GM21526 (cell line): ENCODE measurements around the gene FLVCR1.
"Not testable (repeated sequence)": the region's sequence is repeated elsewhere in the genome, so short reads cannot be mapped to it uniquely, and the experiment has no call there.

ENCODE experiments used
- ATAC-seq: cut with Tn5 transposase; IDR thresholded peaks from one replicate; pipeline ENCODE4 v1.9.1; 2021; ENCODE audit warnings: moderate library complexity; ENCODE audit not compliant: unreplicated experiment, low FRiP score

The FLVCR1 gene

DNA sequence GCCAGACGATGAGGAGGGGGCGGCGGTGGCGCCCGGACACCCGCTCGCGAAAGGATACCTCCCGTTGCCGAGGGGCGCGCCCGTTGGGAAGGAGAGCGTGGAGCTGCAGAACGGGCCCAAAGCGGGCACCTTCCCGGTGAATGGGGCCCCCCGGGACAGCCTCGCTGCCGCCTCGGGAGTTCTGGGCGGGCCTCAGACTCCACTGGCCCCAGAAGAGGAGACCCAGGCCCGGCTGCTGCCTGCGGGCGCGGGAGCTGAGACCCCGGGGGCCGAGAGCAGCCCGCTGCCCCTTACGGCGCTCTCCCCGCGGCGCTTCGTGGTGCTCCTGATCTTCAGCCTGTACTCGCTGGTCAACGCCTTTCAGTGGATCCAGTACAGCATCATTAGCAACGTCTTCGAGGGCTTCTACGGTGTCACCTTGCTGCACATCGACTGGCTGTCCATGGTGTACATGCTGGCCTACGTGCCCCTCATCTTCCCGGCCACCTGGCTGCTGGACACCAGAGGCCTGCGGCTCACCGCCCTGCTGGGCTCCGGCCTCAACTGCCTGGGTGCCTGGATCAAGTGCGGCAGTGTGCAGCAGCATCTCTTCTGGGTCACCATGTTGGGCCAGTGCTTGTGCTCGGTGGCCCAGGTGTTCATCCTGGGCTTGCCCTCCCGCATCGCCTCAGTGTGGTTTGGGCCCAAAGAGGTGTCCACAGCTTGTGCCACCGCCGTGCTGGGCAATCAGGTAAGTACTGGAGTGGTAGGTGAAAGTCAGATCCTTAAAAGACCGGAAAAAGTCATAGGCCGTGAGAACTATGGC is 588 bp downstream of the FLVCR1 start:
- ATAC-seq = peak; percentile 18

DNA sequence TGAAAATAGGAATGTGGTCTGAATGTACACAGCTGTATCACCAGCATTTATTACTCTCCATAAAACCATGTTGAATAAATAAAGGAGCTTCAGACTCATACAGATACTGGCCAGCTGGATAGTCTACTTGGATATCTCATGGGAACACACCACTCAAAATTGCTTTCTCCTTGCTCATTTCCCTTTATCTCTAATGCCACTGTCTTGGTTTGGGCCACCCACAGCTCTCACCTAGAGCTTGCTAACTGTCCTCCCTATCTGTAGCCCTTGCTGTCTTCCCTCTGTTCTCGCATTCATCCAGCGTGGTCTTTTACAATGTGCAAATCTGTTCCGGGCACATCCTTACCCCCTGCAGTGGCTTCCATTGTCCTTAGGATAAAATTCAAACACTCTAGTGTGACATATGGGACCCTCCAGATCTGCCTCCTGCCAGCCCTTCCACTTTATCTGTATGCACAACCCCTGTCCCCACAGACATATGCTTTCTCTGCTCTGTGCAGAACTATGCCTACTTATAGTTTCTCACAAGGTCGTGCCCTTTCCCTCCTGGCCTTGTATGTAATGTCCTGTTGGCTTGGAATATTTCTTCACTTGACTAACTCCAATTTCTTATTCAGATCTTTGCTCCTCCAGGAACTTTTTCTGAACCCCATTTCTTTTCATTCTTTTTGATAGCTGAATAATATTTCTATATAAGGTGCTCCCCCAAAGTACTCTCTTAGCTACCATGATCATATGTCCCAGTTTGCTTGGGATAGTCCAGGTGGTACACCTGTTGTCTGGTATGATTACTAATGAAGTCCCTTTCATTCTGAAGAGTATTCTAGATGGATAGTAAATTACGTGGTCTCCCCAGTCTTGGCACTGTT is 2.9 kb downstream of the FLVCR1 start:
- ATAC-seq = no peak

DNA sequence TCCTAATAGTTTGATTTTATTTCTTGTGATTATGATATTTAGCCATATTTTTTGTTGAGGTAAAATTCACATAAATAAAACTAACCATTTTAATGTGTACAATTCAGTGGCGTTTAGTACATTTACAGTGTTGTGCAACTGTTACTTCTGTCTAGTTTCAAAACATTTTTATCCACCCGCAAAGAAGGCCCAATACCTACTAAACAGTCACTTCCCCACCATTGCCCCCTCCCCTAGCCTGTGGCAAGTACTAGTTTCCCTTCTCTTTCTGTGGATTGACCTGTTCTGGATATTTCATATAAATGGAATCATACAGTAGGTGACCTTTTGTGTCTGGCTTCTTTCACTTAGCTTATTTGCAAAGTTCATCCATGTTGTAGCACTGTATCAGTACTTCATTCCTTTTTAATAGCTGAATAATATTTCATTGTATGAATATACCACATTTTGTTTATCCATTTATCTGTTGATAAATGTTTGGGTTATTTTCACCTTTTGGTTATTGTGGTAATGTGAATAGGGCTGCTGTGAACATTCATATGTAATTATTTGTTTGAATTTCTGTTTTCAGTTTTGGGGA is 4.1 kb downstream of the FLVCR1 start:
- no peak for ATAC-seq

DNA sequence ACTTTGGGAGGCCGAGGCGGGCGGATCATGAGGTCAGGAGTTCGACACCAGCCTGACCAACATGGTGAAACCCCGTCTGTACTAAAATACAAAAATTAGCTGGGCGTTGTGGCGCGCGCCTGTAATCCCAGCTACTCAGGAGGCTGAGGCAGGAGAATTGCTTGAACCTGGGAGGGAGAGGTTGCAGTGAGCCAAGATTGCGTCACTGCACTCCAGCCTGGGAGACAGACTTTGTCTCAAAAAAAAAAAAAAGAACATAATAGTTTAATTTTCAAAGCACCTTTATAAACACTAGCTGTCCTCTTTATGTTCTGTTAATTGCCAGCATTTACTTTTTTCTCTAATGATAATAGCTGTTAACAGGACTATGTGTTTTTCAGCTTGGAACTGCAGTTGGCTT is 5.3 kb downstream of the FLVCR1 start:
- ATAC-seq = not testable (repeated sequence)

DNA sequence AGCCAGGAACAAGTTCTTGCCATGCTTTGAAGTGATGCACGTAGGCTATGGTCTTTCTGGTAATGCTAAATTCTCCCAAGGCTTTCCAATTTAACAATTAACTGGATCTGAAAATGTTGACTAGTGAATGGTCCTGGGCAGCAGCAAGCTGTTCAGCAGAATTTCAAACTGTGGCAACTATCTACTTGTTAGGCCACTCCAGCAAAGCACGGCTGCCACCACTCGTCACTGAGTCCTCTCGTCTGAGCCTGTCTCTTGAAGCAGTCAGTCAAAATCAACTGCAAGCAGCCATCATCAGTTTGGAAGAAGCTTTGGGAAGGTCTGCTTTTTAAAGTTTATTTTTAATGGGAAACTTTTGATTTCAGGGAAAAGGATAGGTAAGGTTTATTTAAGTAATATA is 6.1 kb downstream of the FLVCR1 start:
- ATAC-seq = no peak

DNA sequence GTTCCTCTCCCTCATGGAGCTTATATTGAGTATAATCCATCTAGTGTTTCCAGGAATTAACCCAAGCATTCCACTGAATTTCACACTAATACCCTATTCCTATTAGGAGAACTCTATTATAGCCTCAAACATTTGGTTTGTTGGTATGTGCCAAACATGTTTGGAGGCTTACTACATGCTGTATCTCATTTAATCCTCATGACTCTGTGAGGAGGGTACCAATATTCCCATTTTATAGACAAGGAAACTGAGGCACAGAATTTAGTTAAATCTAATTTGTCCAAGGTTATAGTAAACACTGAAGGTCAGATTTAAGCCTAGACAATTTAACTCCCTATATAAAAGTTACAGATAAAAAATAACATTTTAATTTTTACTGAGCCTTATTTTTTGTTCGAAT is 9.1 kb downstream of the FLVCR1 start:
- no peak for ATAC-seq

DNA sequence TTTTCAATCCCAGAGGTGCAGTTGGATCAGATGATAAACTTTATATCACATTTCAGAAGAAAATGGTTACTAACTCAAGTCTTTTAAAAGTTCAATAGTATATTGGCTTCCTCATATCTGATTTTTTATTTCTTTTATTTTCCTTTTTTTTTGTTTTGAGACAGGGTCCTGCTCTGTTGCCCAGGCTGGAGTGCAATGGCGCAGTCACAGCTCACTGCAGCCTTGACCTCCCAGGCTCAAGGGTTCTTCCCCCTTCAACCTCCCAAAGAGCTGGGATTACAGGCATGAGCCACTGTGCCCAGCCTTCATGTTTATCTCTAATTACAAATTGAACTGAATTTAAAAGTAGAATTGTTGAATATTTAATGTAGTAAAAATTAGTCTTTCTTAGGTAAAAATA is 13.9 kb downstream of the FLVCR1 start:
- ATAC-seq = no peak

DNA sequence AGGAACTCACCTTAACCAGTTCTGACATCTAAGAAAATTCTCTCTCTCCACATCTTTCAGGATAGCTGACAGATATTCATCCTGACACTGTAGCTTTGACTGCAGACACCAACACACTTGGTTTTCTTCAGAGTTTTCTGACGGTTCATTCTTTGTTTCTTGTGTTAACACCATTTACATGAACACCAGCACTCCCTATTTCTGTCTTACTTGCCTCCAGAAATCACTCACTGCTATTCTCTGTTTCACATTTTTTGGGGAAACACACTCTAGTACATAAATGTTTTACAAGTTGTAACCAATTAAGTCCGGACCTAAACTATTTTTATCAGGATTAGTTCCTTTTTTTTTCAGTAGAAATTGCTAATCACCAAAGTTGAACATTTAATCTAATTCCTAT is 15.4 kb downstream of the FLVCR1 start:
- peak; percentile 41 for ATAC-seq

DNA sequence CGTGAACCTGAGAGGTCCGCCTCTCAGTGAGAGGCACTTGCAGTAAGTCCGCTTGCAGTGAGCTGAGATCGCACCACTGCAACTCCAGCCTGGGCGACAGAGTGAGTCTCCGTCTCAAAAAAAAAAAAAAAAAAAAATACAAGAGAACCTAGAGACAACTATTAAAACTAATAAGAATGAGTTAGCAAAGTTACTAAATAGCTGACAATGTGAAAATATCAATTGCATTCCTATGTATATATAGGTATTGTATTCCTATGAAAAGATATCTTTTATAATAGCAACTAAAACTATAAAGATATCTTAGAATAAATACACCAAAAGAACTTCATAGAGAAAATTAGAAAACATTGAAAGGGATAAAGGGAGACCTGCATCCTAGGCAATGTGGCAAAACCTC is 20.3 kb downstream of the FLVCR1 start:
- ATAC-seq = no peak

DNA sequence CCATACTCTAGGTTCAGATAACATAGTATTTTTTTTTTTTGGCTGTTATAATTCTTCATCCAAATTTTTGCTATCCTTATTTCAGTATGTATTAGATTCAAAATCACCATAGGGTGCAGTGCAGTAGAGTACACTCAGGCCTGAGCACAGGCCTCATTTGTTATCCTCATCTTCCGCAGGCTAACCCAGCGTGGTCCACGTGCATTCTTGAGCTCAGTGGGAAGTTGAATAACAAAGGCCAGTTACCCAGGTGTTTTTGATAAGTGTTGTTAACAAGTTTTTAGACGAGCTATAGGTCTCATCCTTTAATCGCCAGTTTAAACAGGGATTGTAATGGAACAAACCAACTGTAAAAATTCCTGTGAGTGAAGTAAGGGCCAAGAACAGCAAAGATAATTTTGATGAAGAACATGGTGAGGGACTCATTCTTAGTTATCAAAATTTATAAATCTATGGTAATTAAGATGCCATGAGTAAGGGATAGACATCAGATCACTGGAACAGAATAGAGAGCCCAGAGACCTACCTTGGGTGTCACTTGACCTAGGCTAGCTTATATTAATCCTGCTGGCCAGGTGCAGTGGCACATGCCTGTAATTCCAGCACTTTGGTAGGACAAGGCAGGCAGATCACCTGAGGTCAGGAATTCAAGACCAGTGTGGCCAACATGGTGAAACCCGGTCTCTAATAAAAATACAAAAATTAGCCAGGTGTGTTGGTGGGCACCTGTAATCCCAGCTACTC is 22.0 kb downstream of the FLVCR1 start:
- no peak for ATAC-seq

DNA sequence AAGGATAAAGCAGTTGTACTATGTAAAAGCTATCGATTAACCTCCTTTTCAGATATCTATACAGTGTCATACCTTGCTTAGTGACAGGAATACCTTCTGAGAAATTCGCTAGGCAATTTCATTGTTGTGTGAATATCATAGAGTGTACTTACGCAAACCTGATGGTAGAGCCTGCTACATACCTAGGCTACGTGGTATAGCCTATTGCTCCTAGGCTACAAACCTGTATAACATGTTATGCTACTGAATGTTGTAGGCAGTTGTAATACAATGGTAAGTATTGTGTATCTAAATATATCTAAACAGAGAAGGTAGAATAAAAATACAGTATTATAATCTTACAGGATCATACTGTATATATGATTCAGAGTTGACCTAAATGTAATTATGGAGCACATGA is 26.5 kb downstream of the FLVCR1 start:
- no peak for ATAC-seq

DNA sequence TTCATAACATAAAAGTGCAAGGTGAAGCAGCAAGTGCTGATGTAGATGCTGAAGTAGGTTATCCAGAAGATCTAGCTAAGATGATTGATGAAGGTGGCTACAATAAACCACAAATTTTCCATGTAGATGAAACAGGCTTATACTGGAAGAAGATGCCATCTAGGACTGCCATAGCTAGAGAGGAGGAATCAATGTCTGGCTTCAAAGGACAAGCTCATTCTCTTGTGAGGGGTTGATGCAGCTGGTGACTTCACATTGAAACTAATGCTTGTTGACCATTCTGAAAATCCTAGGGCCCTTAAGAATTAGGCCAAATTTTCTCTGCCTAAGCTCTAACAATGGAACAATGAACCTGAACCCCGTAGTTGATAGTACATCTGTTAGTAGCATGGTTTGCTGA is 34.0 kb downstream of the FLVCR1 start:
- ATAC-seq = no peak

DNA sequence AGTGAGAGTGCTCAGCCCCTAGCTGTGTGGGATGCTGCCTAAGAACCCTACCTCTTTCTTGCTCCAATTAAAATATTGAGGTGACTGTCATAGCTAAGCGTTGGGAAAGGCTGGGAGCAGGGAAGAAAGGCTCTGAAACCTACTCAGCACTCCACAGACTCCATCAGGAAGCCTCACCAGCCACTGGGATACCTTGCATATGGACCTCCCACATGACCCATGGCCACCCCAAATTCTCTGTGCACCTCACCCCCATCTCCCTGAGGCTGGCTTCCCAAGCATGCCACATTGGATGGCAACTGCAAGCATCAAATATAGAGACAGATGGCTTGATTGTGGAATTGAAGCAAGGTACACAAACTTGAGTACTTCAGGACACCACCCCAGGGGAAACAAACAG is 41.8 kb downstream of the FLVCR1 start:
- no peak for ATAC-seq

DNA sequence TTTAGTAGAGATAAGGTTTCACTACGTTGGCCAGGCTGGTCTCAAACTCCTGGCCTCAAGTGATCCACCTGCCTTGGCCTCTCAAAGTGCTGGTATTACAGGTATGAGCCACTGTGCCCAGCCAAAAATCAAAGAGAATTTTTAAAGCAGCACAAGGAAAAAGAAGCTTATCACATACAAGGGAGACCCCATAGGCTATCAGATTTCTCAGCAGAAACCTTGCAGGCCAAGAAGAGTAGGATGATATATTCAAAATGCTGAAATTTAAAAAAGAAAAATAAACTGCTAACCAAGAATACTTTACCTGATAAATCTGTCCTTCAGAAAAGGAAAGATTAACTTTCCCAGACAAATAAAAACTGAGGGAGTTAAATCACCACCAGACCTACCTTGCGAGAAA is 43.2 kb downstream of the FLVCR1 start:
- no peak for ATAC-seq

DNA sequence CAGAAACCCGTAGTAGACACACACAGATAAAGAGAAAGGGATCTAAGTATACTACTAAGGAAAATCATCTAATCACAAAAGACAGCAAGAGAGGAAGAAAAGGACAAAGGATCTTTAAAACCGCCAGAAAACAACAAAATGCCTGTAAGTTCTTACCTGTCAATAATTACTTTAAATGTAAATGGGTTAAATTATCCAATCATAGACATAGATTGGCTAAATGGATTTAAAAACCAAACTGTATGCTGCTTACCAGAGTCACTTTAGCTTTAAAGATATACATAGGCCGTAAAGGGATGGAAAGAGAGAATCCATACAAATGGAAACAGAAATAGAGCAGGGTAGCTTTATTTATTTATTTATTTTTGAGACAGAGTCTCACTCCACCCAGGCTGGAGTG is 44.0 kb downstream of the FLVCR1 start:
- no peak for ATAC-seq

DNA sequence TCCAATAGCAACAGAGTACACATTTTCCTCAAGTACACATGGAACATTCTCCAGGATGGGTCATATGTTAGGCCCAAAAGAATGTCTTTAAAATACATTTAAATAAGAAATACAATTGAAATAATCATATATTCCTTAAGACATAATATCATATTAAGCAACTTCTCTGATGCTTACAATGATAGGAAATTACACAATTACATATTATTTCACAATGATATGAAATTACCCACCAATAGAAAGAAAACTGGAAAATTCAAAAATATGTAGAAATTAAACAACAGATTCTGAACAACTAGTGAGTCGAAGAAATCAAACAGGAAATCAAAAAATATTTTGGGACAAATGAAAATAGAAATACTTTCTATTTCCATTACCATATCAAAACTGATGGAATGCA is 45.6 kb downstream of the FLVCR1 start:
- ATAC-seq = no peak

DNA sequence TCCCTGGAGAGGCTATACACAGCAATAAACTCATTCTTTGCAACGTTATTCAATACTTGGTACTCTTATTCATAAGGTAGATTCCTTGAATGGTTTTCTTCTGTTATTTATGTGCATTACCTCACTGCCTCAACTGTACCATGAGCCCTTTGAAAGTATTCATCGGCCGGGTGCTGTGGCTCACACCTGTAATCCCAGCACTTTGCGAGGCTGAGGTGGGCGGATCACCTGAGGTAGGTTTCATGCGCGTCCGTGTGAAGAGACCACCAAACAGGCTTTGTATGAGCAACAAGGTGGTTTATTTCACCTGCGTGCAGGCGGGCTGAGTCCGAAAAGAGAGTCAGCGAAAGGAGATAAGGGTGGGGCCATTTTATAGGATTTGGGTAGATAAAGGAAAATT is 50.0 kb downstream of the FLVCR1 start:
- not testable (repeated sequence) for ATAC-seq

DNA sequence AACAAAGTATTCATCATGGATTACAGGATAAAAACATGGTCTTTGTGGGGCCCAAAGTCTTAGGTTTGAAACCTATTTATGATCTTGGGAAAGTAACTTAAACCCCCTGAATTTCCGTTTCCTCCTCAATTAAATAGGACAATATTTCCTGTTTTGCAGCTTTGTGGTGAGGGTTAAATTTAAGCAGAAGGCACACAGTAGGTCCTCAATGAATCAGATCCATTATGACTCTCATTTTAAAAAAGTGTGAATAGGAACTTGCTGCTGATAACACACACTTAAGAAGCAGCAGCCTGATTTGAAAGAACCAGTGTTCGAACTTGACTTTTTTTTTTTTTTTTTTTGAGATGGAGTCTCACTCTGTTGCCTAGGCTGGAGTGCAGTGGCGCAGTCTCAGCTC is 50.9 kb downstream of the FLVCR1 start:
- no peak for ATAC-seq

DNA sequence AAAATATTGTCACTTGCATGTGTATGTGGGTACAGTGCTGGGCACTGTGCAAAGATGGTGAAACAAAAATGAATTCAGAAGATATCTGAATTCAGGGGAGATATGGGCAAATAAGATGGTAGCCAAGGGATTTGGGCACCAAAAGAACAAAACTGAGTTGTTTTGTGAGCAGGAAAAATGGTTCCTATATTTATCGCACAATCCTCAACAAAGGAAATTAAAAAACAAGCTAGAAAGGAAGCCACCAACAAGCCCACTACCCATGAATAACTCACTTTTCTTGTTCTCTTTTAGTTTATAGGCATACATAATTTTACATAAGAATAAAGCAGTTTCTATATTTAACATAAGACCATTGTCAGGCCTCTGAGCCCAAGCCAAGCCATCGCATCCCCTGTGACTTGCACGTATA is 51.6 kb downstream of the FLVCR1 start:
- ATAC-seq = no peak

DNA sequence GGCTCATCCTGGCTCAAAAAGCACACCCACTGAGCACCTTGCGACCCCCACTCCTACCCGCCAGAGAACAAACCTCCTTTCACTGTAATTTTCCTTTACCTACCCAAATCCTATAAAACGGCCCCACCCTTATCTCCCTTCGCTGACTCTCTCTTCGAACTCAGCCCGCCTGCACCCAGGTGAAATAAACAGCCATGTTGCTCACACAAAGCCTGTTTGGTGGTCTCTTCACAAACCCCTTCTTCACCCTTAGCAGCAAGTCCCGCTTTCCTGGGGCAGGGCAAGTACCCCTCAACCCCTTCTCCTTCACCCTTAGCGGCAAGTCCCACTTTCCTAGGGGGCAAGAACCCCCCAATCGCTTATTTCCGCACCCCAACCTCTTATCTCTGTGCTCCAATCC is 52.1 kb downstream of the FLVCR1 start:
- ATAC-seq = not testable (repeated sequence)

DNA sequence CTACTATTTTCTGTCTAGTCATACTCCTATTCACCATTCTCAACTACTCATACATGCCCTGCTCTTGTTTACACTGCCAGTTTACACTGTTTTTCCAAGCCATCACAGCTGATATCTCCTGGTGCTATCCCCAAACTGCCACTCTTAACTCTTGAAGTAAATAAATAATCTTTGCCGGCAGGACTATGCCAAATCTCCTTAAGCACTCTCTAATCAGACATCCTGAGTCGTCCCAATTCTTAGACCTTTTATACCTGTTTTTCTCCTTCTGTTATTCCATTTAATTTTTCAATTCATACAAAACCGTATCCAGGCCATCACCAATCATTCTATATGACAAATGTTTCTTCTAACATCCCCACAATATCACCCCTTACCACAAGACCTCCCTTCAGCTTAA is 55.6 kb downstream of the FLVCR1 start:
- ATAC-seq = not testable (repeated sequence)
